A549 (cell line): ENCODE data around the gene ALKAL2. TPM values are rescaled to one million over a fixed set of nuclear protein-coding genes. Genes with fewer than 3 reads are reported as not detected.
A peak's percentile ranks its signal among the peaks of the same experiment; 100 is the strongest.
"Not testable (repeated sequence)": the region's sequence is repeated elsewhere in the genome, so short reads cannot be mapped to it uniquely, and the experiment has no call there.

Source experiments
- ATAC-seq, 2 experiments: fragments of 200-7000 bp in 1 of 2; fragments of >200 bp in 1 of 2; cut with Nextera tagmentation in 1 of 2; cut with Tn5 transposase in 1 of 2; 3 replicates each; pipeline versions ENCODE4 v1.8.0 to v1.9.1; 2018 to 2020; ENCODE audit warnings: mild to moderate bottlenecking in 1 of 2, moderate library complexity in 1 of 2
- CTCF ChIA-PET: fragments of 300-600 bp; sonication (Branson Sonifier 250); formaldehyde crosslinking; extraction: SDS; loops from one replicate; lab custom pipeline; 2021; ENCODE audit warnings: antibody characterized with exemption, inconsistent platforms; lab: Yijun Ruan, JAX
- POLR2A ChIA-PET: fragments of 350-600 bp; formaldehyde crosslinking; extraction: SDS; loops from one replicate; lab custom pipeline; 2021; ENCODE audit warnings: antibody characterized with exemption, inconsistent platforms; lab: Yijun Ruan, JAX
- DNase-seq, 2 experiments: peaks; one replicate each; pipeline versions ENCODE4 v3.0.0 to v3.0.0-alpha.2; 2011 to 2016; ENCODE audit warnings: low read depth in 1 of 2, low spot score in 1 of 2
- FAIRE-seq: peaks from 2 replicates; lab custom pipeline; 2011; peaks lifted over from hg19 to GRCh38; lab: Jason Lieb, UNC
- H3K27ac ChIP-seq, 2 experiments: fragments of >200 bp; sonication (Bioruptor Twin); formaldehyde crosslinking; 3 replicates each; pipeline ENCODE4 v1.5.1; 2016 to 2017
- H3K4me1 ChIP-seq: fragments of >200 bp; sonication (Bioruptor Twin); formaldehyde crosslinking; 3 replicates; pipeline ENCODE4 v1.6.1; 2016
- H3K4me2 ChIP-seq: fragments of >200 bp; sonication (Bioruptor Twin); formaldehyde crosslinking; 3 replicates; pipeline ENCODE4 v1.6.1; 2016
- H3K4me3 ChIP-seq: fragments of >200 bp; sonication (Bioruptor Twin); formaldehyde crosslinking; 3 replicates; pipeline ENCODE4 v1.5.1; 2016
- H3K9me3 ChIP-seq: fragments of >200 bp; sonication (Bioruptor Twin); formaldehyde crosslinking; 3 replicates; pipeline ENCODE4 v1.6.1; 2016
- CBX8 ChIP-seq: fragments of 200-600 bp; sonication (generic); IDR thresholded peaks from 2 replicates; pipeline ENCODE4 v1.6.1; 2016
- E2F6 ChIP-seq: IDR thresholded peaks from 2 replicates; pipeline ENCODE4 v1.6.1; 2012; ENCODE audit warnings: low read depth, borderline replicate concordance
- EHMT2 ChIP-seq: fragments of 200-600 bp; sonication (generic); IDR thresholded peaks from 2 replicates; pipeline ENCODE4 v1.6.1; 2016; ENCODE audit warnings: antibody characterized with exemption, low read depth, mild to moderate bottlenecking, moderate library complexity
- EP300 ChIP-seq, 2 experiments: fragments of >200 bp; sonication (Bioruptor Twin); formaldehyde crosslinking; IDR thresholded peaks; 2 replicates in 1 of 2; 3 replicates in 1 of 2; pipeline ENCODE4 v1.6.1; 2016 to 2017
- FOSB ChIP-seq: fragments of 250-450 bp; sonication (Bioruptor Pico); IDR thresholded peaks from 2 replicates; pipeline ENCODE4 v1.5.0; 2020; ENCODE audit warnings: mild to moderate bottlenecking, moderate library complexity
- FOSL2 ChIP-seq, 2 experiments: fragments of 450-650 bp in 1 of 2; fragments of >200 bp in 1 of 2; sonication (Bioruptor Twin) in 1 of 2; formaldehyde crosslinking; IDR thresholded peaks; 2 replicates each; pipeline versions ENCODE4 v1.5.0 to v1.6.1; 2016 to 2020; ENCODE audit warnings: mild to moderate bottlenecking in 1 of 2, moderate library complexity in 1 of 2
- HMGXB4 ChIP-seq: fragments of 250-450 bp; sonication (Bioruptor Pico); IDR thresholded peaks from 2 replicates; pipeline ENCODE4 v1.5.0; 2021; ENCODE audit warnings: mild to moderate bottlenecking, moderate library complexity, borderline replicate concordance
- HOXA7 ChIP-seq: fragments of 250-450 bp; sonication (Bioruptor Pico); IDR thresholded peaks from 2 replicates; pipeline ENCODE4 v1.5.0; 2020; ENCODE audit warnings: mild to moderate bottlenecking, moderate library complexity
- HOXB13 ChIP-seq: fragments of 250-450 bp; sonication (Bioruptor Pico); IDR thresholded peaks from 2 replicates; pipeline ENCODE4 v1.5.0; 2020; ENCODE audit warnings: low read depth, mild to moderate bottlenecking, moderate library complexity
- JUN ChIP-seq, 2 experiments: fragments of >200 bp; sonication (Bioruptor Twin); formaldehyde crosslinking; IDR thresholded peaks; 2 replicates in 1 of 2; 3 replicates in 1 of 2; pipeline ENCODE4 v1.6.1; 2016 to 2017
- PBX3 ChIP-seq: IDR thresholded peaks from 2 replicates; pipeline ENCODE4 v1.6.1; 2012
- RCOR1 ChIP-seq: fragments of 150-350 bp; IDR thresholded peaks from 2 replicates; pipeline ENCODE4 v1.6.1; 2014; ENCODE audit warnings: antibody characterized with exemption, low read length, low read depth
- TP53 ChIP-seq: fragments of 250-450 bp; sonication (Bioruptor Pico); IDR thresholded peaks from 2 replicates; pipeline ENCODE4 v1.5.0; 2021; ENCODE audit warnings: mild to moderate bottlenecking, moderate library complexity
- WGBS: methylation state at CpG from one replicate; pipeline ENCODE4 v1.1.6; 2017; ENCODE audit errors: missing lambda C conversion rate; 5-methylcytosine and 5-hydroxymethylcytosine counted together
- polyA plus RNA-seq, 4 experiments: library from polyadenylated mRNA; depleted of rRNA in 3 of 4; stranded (reverse); fragments of >200 nt; fragmentation: RNase III in 1 of 4; extraction: RNeasy Plus Mini Kit Qiagen cat#74134 plus additional on column Dnase treatment in 1 of 4; gene quantifications; 2 replicates in 3 of 4; 3 replicates in 1 of 4; pipeline ENCODE4 v1.2.3, GENCODE V29; 2011 to 2017
- TF ChIP-seq, protein P1 (sequence below): fragments of 200-600 bp; sonication (generic); IDR thresholded peaks from 2 replicates; pipeline ENCODE4 v1.6.1; 2016; ENCODE audit warnings: antibody characterized with exemption, mild to moderate bottlenecking, moderate library complexity
- TF ChIP-seq, protein P2 (sequence below): fragments of 450-650 bp; IDR thresholded peaks from 2 replicates; pipeline ENCODE4 v1.6.1; 2014; ENCODE audit warnings: antibody characterized with exemption
- TF ChIP-seq, protein P3 (sequence below): fragments of >200 bp; sonication (Bioruptor Twin); formaldehyde crosslinking; IDR thresholded peaks from 2 replicates; pipeline ENCODE4 v1.6.1; 2016

The ALKAL2 gene
- polyA plus RNA-seq, 2 of the 4 experiments (the other 2 are of a cell fraction), result not detected

DNA sequence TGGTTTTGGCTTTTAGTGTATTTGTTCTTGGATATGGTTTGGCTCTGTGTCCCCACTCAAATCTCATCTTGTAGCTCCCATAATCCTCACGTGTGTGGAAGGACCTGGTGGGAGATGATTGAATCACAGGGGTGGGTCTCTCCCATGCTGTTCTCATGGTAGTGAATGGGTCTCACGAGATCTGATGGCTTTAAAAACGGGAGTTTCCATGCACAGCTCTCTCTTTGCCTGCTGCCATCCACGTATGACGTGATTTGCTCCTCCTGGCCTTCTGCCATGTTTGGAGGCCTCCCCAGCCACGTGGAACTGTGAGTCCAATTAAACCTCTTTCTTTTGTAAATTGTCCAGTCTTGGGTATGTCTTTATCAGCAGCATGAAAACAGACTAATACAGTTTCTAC, 28.0 kb upstream of the ALKAL2 start:
- TF ChIP-seq, protein P1, sequence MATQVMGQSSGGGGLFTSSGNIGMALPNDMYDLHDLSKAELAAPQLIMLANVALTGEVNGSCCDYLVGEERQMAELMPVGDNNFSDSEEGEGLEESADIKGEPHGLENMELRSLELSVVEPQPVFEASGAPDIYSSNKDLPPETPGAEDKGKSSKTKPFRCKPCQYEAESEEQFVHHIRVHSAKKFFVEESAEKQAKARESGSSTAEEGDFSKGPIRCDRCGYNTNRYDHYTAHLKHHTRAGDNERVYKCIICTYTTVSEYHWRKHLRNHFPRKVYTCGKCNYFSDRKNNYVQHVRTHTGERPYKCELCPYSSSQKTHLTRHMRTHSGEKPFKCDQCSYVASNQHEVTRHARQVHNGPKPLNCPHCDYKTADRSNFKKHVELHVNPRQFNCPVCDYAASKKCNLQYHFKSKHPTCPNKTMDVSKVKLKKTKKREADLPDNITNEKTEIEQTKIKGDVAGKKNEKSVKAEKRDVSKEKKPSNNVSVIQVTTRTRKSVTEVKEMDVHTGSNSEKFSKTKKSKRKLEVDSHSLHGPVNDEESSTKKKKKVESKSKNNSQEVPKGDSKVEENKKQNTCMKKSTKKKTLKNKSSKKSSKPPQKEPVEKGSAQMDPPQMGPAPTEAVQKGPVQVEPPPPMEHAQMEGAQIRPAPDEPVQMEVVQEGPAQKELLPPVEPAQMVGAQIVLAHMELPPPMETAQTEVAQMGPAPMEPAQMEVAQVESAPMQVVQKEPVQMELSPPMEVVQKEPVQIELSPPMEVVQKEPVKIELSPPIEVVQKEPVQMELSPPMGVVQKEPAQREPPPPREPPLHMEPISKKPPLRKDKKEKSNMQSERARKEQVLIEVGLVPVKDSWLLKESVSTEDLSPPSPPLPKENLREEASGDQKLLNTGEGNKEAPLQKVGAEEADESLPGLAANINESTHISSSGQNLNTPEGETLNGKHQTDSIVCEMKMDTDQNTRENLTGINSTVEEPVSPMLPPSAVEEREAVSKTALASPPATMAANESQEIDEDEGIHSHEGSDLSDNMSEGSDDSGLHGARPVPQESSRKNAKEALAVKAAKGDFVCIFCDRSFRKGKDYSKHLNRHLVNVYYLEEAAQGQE, result peak; percentile 56; the same call in 1 of the 2 replicates
- ATAC-seq, POLR2A ChIA-PET, FAIRE-seq, H3K9me3 ChIP-seq, CTCF ChIA-PET, H3K4me2 ChIP-seq, H3K27ac ChIP-seq, DNase-seq, H3K4me3 ChIP-seq, H3K4me1 ChIP-seq: not testable (repeated sequence)
- 11% methylated on average over 6 of the region's 6 CpGs for whole genome bisulfite sequencing

DNA sequence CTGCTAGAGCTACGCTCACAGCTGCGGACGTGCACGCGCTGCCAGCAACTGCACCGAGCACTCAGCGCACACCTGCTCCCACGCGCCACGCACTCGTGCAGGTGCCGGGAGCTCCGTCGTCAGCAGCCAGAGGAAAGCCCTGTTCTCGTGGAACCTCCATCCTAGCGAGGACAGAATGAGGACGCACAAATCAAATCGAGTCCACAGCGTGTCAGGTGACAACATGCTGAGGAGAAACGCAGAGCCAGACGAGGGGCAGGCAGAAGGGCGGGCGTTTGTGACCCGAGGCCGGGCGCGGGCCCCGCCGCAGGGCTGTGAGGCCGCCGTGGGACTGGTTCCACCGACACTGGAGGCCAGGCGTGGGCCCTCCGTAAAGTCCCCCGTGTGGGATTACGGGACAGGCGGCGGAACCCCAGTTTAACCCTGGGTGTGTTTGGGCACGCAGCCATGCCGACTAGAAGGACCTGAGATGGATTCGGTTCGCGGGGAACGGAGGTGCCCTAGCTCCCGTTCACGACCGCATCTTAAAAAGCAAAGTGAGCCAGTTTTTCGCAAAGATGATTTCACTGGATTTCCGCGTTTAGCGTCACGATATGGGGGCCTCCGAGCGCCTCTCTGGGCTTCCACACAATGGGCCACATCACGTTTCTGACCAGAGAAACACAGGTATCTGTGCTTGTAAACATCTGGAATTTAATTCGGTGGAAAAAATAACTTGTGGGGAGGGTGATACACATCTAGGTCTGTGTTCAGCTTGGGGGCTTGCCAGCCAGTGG, 26.9 kb upstream of the ALKAL2 start:
- ChIA-PET POLR2A (no interaction called here), CTCF (no interaction called here)
- H3K4me2 ChIP-seq, result no peak overlapping the region
- WGBS, result 65% methylated on average over 56 of the region's 56 CpGs
- H3K4me3 ChIP-seq, result no peak overlapping the region
- no peaks in the 10 kb centered on the region for H3K4me1 ChIP-seq
- DNase-seq (no peak), FAIRE-seq (no peak), ATAC-seq (no peak)
- TF ChIP-seq, protein P2, sequence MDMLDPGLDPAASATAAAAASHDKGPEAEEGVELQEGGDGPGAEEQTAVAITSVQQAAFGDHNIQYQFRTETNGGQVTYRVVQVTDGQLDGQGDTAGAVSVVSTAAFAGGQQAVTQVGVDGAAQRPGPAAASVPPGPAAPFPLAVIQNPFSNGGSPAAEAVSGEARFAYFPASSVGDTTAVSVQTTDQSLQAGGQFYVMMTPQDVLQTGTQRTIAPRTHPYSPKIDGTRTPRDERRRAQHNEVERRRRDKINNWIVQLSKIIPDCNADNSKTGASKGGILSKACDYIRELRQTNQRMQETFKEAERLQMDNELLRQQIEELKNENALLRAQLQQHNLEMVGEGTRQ, result no peak
- TF ChIP-seq RCOR1 (no peak), CBX8 (no peak), EHMT2 (no peak)
- H3K9me3 ChIP-seq, result no peaks in the 10 kb centered on the region
- H3K27ac ChIP-seq, result no peak overlapping the region

DNA sequence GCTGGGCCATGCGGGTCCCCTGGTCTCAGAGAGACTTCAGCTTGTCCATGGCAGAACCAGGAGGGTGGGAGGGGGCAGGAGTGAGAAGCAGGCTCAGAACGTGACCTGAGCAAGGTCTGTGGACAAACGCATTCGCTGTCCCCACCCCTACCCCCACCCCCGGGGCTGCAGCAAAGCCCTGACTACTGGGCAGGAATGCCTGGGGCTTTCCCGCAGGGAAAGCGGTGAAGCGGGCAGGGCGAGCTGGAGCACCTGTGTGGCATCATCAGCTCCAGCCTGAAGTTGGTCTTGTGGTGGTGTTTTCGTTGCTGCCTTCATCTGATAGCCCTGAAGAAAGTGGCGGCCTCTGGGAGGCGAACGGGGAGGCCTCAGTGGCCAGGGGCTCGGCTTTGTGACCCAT, 26.1 kb upstream of the ALKAL2 start:
- WGBS, result 23% methylated on average over 14 of the region's 14 CpGs
- H3K4me2 ChIP-seq, result no peak overlapping the region
- CTCF ChIA-PET, result no interaction called here
- FAIRE-seq, result no peak
- H3K4me3 ChIP-seq, result no peak overlapping the region
- H3K27ac ChIP-seq, result no peak overlapping the region
- no peaks in the 10 kb centered on the region for H3K9me3 ChIP-seq
- no peak for ATAC-seq
- H3K4me1 ChIP-seq, result no peaks in the 10 kb centered on the region
- POLR2A ChIA-PET, result no interaction called here
- no peak for DNase-seq
- TF ChIP-seq JUN (IDR thresholded peaks at IDR 0.05) (no peak), HMGXB4 (CRISPR knock-in tag) (no peak), TP53 (CRISPR knock-in tag) (no peak), FOSL2 (IDR thresholded peaks at IDR 0.05) (no peak), FOSL2 (CRISPR knock-in tag; IDR thresholded peaks at IDR 0.05) (no peak), EP300 (IDR thresholded peaks at IDR 0.05) (no peak), HOXA7 (CRISPR knock-in tag) (no peak), FOSB (CRISPR knock-in tag) (no peak), E2F6 (no peak), HOXB13 (CRISPR knock-in tag) (no peak), PBX3 (no peak), CBX8 (no peak)
- TF ChIP-seq, protein P1, result no peak
- TF ChIP-seq, protein P3, sequence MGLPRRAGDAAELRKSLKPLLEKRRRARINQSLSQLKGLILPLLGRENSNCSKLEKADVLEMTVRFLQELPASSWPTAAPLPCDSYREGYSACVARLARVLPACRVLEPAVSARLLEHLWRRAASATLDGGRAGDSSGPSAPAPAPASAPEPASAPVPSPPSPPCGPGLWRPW, result no peak
